GM23248 (cell line): Measurements from ENCODE around the gene FCHO1.

Experiments
- EZH2 ChIP-seq: fragments of 200-600 bp; sonication (generic); IDR thresholded peaks from 2 replicates; pipeline ENCODE4 v1.6.1; 2018; ENCODE audit warnings: antibody characterized with exemption, mild to moderate bottlenecking; ENCODE audit not compliant: insufficient read depth, poor library complexity, severe bottlenecking
- EZH2phosphoT487 ChIP-seq: fragments of 200-600 bp; sonication (generic); IDR thresholded peaks from 2 replicates; pipeline ENCODE4 v1.6.1; 2018; ENCODE audit warnings: antibody characterized with exemption, moderate library complexity, mild to moderate bottlenecking, low read depth; ENCODE audit not compliant: insufficient read depth

DNA sequence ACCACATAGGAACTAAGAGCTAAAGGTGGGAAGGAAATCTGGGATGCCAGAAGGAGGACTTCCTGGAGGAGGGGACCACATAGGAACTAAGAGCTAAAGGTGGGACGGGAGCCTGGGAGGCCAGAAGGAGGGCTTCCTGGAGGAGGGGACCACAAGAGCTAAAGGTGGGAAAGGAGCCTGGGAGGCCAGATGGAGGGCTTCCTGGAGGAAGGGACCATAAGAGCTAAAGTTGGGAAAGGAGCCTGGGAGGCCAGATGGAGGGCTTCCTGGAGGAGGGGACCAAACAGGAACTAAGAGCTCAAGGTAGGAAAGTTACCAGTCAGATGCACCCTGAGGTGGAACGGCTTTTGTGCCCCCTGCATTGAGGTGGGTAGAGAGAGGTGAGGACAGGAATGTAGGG is 9.8 kb upstream of the FCHO1 start:
- TF ChIP-seq EZH2phosphoT487 (no peak), EZH2 (no peak)
